Subcutaneous adipose tissue (tissue), 4 donors: ENCODE data around the gene PSTPIP2. TPM values are rescaled to one million over a fixed set of nuclear protein-coding genes. Genes with fewer than 3 reads are reported as not detected.

Source experiments
- CTCF ChIP-seq: fragments of 450-650 bp; IDR thresholded peaks from one replicate; pipeline ENCODE4 v1.5.1; 2016; ENCODE audit warnings: low read depth, mild to moderate bottlenecking, control low read depth, antibody characterized with exemption, moderate library complexity
- total RNA-seq, 4 donors: library from RNA; depleted of rRNA; stranded (reverse); fragments of >200 nt; gene quantifications; one replicate each; pipeline ENCODE4 v1.1.0, GENCODE V29; 2016

The PSTPIP2 gene
- total RNA-seq, 4 donors from 2014 or later: 6.4 to 9.0 (median 8.0) TPM

GRCh38 chr18:46028536-46028891, 43.5 kb downstream of the PSTPIP2 start:
- TF ChIP-seq CTCF: no peak

GRCh38 chr18:46019936-46020335, 52.1 kb downstream of the PSTPIP2 start:
- TF ChIP-seq CTCF: no peak

- TF ChIP-seq CTCF: no peak
These were observed 58.4 kb downstream of the PSTPIP2 start for GRCh38 chr18:46013484-46014189.

GRCh38 chr18:46010676-46011075, 61.4 kb downstream of the PSTPIP2 start:
- no peak for TF ChIP-seq CTCF

GRCh38 chr18:46010050-46010449, 62.0 kb downstream of the PSTPIP2 start:
- TF ChIP-seq CTCF: no peak

GRCh38 chr18:46009125-46009840, 62.8 kb downstream of the PSTPIP2 start:
- TF ChIP-seq CTCF: no peak

- no peak for TF ChIP-seq CTCF
These were observed 63.5 kb downstream of the PSTPIP2 start for GRCh38 chr18:46008531-46008930.
